ENCODE data around the gene IL1RAPL2. TPM values are rescaled to one million over a fixed set of nuclear protein-coding genes. Genes with fewer than 3 reads are reported as not detected.
"Not testable (repeated sequence)": the region's sequence is repeated elsewhere in the genome, so short reads cannot be mapped to it uniquely, and the experiment has no call there.

The IL1RAPL2 gene
- total RNA-seq, 4 donors from 2014 or later: 0.50 to 1.3 (median 0.67) TPM

GRCh38 chrX:105803891-105804290, 1237.9 kb downstream of the IL1RAPL2 start:
- Histone ChIP-seq H3K4me3 (no peak overlapping the region), H3K36me3 (no peaks in the 10 kb centered on the region), H3K9me3 (peaks cover 0 to 11% (median 1%) of the 10 kb centered on the region in 4 donors), H3K27ac (replicated peaks in 1 of 4) (no peak overlapping the region), H3K27me3 (no peaks in the 10 kb centered on the region), H3K4me1 (no peaks in the 10 kb centered on the region)
- intact Hi-C loops (cut with DNase I): no loop called here
- TF ChIP-seq EP300 (IDR thresholded peaks at IDR 0.05): no peak
- TF ChIP-seq CTCF (IDR thresholded peaks at IDR 0.05): no peak
- TF ChIP-seq POLR2AphosphoS5 (IDR thresholded peaks at IDR 0.05): no peak
- TF ChIP-seq POLR2A (IDR thresholded peaks at IDR 0.05; ENCODE audit: low read depth): no peak
- no peak for DNase-seq (ENCODE audit: extremely low spot score)
- 65% methylated on average over 2 of the region's 2 CpGs for WGBS

- H3K36me3 ChIP-seq; H3K4me3 ChIP-seq; H3K4me1 ChIP-seq; H3K27me3 ChIP-seq; intact Hi-C loops (cut with DNase I); H3K27ac ChIP-seq (replicated peaks in 1 of 4); DNase-seq (ENCODE audit: extremely low spot score): not testable (repeated sequence)
- H3K9me3 ChIP-seq: peaks cover 0 to 11% (median 1%) of the 10 kb centered on the region in 4 donors
Observed at GRCh38 chrX:105805655-105806054, 1239.7 kb downstream of the IL1RAPL2 start.

- intact Hi-C loops (cut with DNase I): no loop called here
- H3K4me3 ChIP-seq: no peak overlapping the region
- no peaks in the 10 kb centered on the region for H3K36me3 ChIP-seq
- peaks cover 0 to 21% (median 10%) of the 10 kb centered on the region in 4 donors for H3K27me3 ChIP-seq
- H3K9me3 ChIP-seq: no peaks in the 10 kb centered on the region
- peaks cover 0 to 3% (median under 1%) of the 10 kb centered on the region in 4 donors for H3K4me1 ChIP-seq
- 72% methylated on average over 2 of the region's 2 CpGs for WGBS
- no peak overlapping the region for H3K27ac ChIP-seq (replicated peaks in 1 of 4)
- DNase-seq (ENCODE audit: extremely low spot score): no peak
- no peak for TF ChIP-seq EP300 (IDR thresholded peaks at IDR 0.05)
- no peak for TF ChIP-seq POLR2AphosphoS5 (IDR thresholded peaks at IDR 0.05)
- TF ChIP-seq CTCF (IDR thresholded peaks at IDR 0.05): no peak
- TF ChIP-seq POLR2A (IDR thresholded peaks at IDR 0.05; ENCODE audit: low read depth): no peak
Observed at GRCh38 chrX:105816517-105816916, 1250.5 kb downstream of the IL1RAPL2 start.

Small RNA genes within 50 kb of the gene (small RNA-seq; reads per million reads assigned to genes)
- 0 reads per million in 3 donors for gene RNU6-207P

Measured in esophagus muscularis mucosa (tissue), 4 donors.